NCI-H446 treated with DMSO at 0.1 percent for 48 hours (cell line): ENCODE measurements around the gene SLF1.

Experiments
- DNase-seq: peaks from one replicate; lab custom pipeline; 2025; lab: John Stamatoyannopoulos, UW

SLF1 gene

GRCh38 chr5:94711785-94712184 is 93.3 kb downstream of the SLF1 start:
- DNase-seq = no peak

GRCh38 chr5:94715768-94716167 is 97.3 kb downstream of the SLF1 start:
- peak; percentile 18 for DNase-seq

GRCh38 chr5:94725142-94725541 is 106.7 kb downstream of the SLF1 start:
- DNase-seq = no peak

GRCh38 chr5:94731471-94731870 is 113.0 kb downstream of the SLF1 start:
- DNase-seq = no peak

- DNase-seq = no peak
Observed at GRCh38 chr5:94736498-94736897, 118.0 kb downstream of the SLF1 start.

- DNase-seq = no peak
Observed at GRCh38 chr5:94740286-94740685, 121.8 kb downstream of the SLF1 start.

GRCh38 chr5:94742852-94743251 is 124.4 kb downstream of the SLF1 start:
- no peak for DNase-seq

- DNase-seq = no peak
Observed at GRCh38 chr5:94744906-94745305, 126.4 kb downstream of the SLF1 start.

- DNase-seq = no peak
Observed at GRCh38 chr5:94745786-94746730, 127.6 kb downstream of the SLF1 start.

- no peak for DNase-seq
Observed at GRCh38 chr5:94746731-94747124, 128.3 kb downstream of the SLF1 start.
